Measurements from ENCODE around the gene SYNGR1. TPM values are rescaled to one million over a fixed set of nuclear protein-coding genes. Genes with fewer than 3 reads are reported as not detected.

SYNGR1 gene
- total RNA-seq, 2 donors from 2014 or later, result 29.4 to 29.5 TPM

GRCh38 chr22:39396797-39397195, 47.0 kb downstream of the SYNGR1 start:
- H3K36me3 ChIP-seq, result no peaks in the 10 kb centered on the region

GRCh38 chr22:39401301-39401631, 51.5 kb downstream of the SYNGR1 start:
- Histone ChIP-seq H3K27me3 (no peaks in the 10 kb centered on the region), H3K4me1 (peaks cover 0 to 33% of the 10 kb centered on the region in 2 donors), H3K27ac (no peak overlapping the region), H3K9me3 (no peaks in the 10 kb centered on the region), H3K36me3 (no peaks in the 10 kb centered on the region), H3K4me3 (no peak overlapping the region)
- no peak for DNase-seq (ENCODE audit: low spot score)
- TF ChIP-seq CTCF (IDR thresholded peaks at IDR 0.05), result no peak

More at GRCh38 chr22:39396797-39397195, 47.0 kb downstream of the SYNGR1 start:
- Histone ChIP-seq H3K9me3 (no peaks in the 10 kb centered on the region), H3K27me3 (no peaks in the 10 kb centered on the region), H3K4me1 (peaks cover 0 to 17% of the 10 kb centered on the region in 2 donors), H3K27ac (no peak overlapping the region), H3K4me3 (no peak overlapping the region)
- no peak for TF ChIP-seq CTCF (IDR thresholded peaks at IDR 0.05)
- no peak for DNase-seq (ENCODE audit: low spot score)

- peak in 1 of 2 donors; percentile 15 for TF ChIP-seq CTCF (IDR thresholded peaks at IDR 0.05)
- Histone ChIP-seq H3K36me3 (no peaks in the 10 kb centered on the region), H3K27ac (peak overlapping the region in 1 of 2 donors; percentile 17), H3K9me3 (no peaks in the 10 kb centered on the region), H3K4me3 (peak overlapping the region in 1 of 2 donors; percentile 15), H3K27me3 (no peaks in the 10 kb centered on the region), H3K4me1 (peaks cover 0 to 28% of the 10 kb centered on the region in 2 donors)
- no peak for DNase-seq (ENCODE audit: low spot score)
Observed at GRCh38 chr22:39405346-39406085, 55.7 kb downstream of the SYNGR1 start.

GRCh38 chr22:39408173-39408572, 58.4 kb downstream of the SYNGR1 start:
- Histone ChIP-seq H3K36me3 (no peaks in the 10 kb centered on the region), H3K27me3 (no peaks in the 10 kb centered on the region), H3K9me3 (no peaks in the 10 kb centered on the region), H3K4me1 (peaks cover 0 to 16% of the 10 kb centered on the region in 2 donors), H3K27ac (no peak overlapping the region), H3K4me3 (no peak overlapping the region)
- no peak for TF ChIP-seq CTCF (IDR thresholded peaks at IDR 0.05)
- DNase-seq (ENCODE audit: low spot score), result no peak

GRCh38 chr22:39408807-39409206, 59.0 kb downstream of the SYNGR1 start:
- Histone ChIP-seq H3K4me3 (no peak overlapping the region), H3K9me3 (no peaks in the 10 kb centered on the region), H3K36me3 (no peaks in the 10 kb centered on the region), H3K27ac (no peak overlapping the region), H3K4me1 (peaks cover 0 to 16% of the 10 kb centered on the region in 2 donors), H3K27me3 (no peaks in the 10 kb centered on the region)
- no peak for TF ChIP-seq CTCF (IDR thresholded peaks at IDR 0.05)
- DNase-seq (ENCODE audit: low spot score), result no peak

All from right atrium auricular region (tissue), 2 donors.